Thyroid gland (tissue), 4 donors: ENCODE data around the gene GMPS.

ENCODE experiments used
- POLR2A ChIP-seq, 2 donors: fragments of 450-650 bp; IDR thresholded peaks; one replicate each; pipeline ENCODE4 v1.6.1; 2017; ENCODE audit warnings: antibody characterized with exemption in 2 of 2, mild to moderate bottlenecking in 2 of 2, moderate library complexity in 1 of 2
- TF ChIP-seq, protein P1 (sequence below), 6 experiments: fragments of 200-600 bp in 3 of 6; fragments of 450-650 bp in 3 of 6; sonication (generic) in 3 of 6; IDR thresholded peaks; one replicate each; pipeline ENCODE4 v1.5.1; 2016 to 2019; ENCODE audit warnings: antibody characterized with exemption in 6 of 6, mild to moderate bottlenecking in 2 of 6, inconsistent platforms in 1 of 6, moderate library complexity in 1 of 6

GRCh38 chr3:155941354-155941753, 70.9 kb downstream of the GMPS start:
- TF ChIP-seq, protein P1, sequence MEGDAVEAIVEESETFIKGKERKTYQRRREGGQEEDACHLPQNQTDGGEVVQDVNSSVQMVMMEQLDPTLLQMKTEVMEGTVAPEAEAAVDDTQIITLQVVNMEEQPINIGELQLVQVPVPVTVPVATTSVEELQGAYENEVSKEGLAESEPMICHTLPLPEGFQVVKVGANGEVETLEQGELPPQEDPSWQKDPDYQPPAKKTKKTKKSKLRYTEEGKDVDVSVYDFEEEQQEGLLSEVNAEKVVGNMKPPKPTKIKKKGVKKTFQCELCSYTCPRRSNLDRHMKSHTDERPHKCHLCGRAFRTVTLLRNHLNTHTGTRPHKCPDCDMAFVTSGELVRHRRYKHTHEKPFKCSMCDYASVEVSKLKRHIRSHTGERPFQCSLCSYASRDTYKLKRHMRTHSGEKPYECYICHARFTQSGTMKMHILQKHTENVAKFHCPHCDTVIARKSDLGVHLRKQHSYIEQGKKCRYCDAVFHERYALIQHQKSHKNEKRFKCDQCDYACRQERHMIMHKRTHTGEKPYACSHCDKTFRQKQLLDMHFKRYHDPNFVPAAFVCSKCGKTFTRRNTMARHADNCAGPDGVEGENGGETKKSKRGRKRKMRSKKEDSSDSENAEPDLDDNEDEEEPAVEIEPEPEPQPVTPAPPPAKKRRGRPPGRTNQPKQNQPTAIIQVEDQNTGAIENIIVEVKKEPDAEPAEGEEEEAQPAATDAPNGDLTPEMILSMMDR (IDR thresholded peaks at IDR 0.05) = no peak
- TF ChIP-seq POLR2A (IDR thresholded peaks at IDR 0.05) = no peak
